Hepatocyte (in vitro differentiated cells): Measurements from ENCODE around the gene GGT7.

Experiments
- CTCF ChIP-seq: fragments of 200-600 bp; sonication (generic); IDR thresholded peaks from 2 replicates; pipeline ENCODE4 v1.5.1; 2016; ENCODE audit warnings: antibody characterized with exemption, mild to moderate bottlenecking; ENCODE audit not compliant: poor library complexity
- EZH2 ChIP-seq: fragments of 200-600 bp; sonication (generic); IDR thresholded peaks from 2 replicates; pipeline ENCODE4 v1.6.1; 2016; ENCODE audit warnings: antibody characterized with exemption, mild to moderate bottlenecking, borderline replicate concordance
- EZH2phosphoT487 ChIP-seq: fragments of 200-600 bp; sonication (generic); IDR thresholded peaks from one replicate; pipeline ENCODE4 v1.6.1; 2018; ENCODE audit warnings: antibody characterized with exemption, mild to moderate bottlenecking, low read depth, moderate library complexity; ENCODE audit not compliant: unreplicated experiment, severe bottlenecking

- TF ChIP-seq CTCF (no peak), EZH2 (no peak), EZH2phosphoT487 (no peak)
Measured at GRCh38 chr20:34871320-34871926, 1.2 kb downstream of the GGT7 start.
